ENCODE data around the gene GFOD1.
"Not testable (repeated sequence)": the region's sequence is repeated elsewhere in the genome, so short reads cannot be mapped to it uniquely, and the experiment has no call there.

The GFOD1 gene

GRCh38 chr6:13450628-13451027 lies 36.8 kb downstream of the GFOD1 start:
- Histone ChIP-seq H3K4me2 (no peak overlapping the region), H3K4me1 (peaks cover 31 to 54% (median 49%) of the 10 kb centered on the region in 10 experiments), H3K9ac (no peak overlapping the region), H4K20me1 (peaks cover 0 to 30% (median 7%) of the 10 kb centered on the region in 11 experiments; a peak in 7 of 22 replicates), H3K4me3 (no peak overlapping the region), H3K27ac (no peak overlapping the region), H3K9me3 (replicated peaks in 1 of 11) (peaks cover 0 to 25% (median 15%) of the 10 kb centered on the region in 11 experiments; a peak in 9 of 22 replicates), H3K27me3 (no peaks in the 10 kb centered on the region), H3K36me3 (peaks cover 5 to 29% (median 18%) of the 10 kb centered on the region in 11 experiments; a peak in 16 of 22 replicates)
- no peak for TF ChIP-seq Cebpa-rat (IDR thresholded peaks at IDR 0.05)

DNA sequence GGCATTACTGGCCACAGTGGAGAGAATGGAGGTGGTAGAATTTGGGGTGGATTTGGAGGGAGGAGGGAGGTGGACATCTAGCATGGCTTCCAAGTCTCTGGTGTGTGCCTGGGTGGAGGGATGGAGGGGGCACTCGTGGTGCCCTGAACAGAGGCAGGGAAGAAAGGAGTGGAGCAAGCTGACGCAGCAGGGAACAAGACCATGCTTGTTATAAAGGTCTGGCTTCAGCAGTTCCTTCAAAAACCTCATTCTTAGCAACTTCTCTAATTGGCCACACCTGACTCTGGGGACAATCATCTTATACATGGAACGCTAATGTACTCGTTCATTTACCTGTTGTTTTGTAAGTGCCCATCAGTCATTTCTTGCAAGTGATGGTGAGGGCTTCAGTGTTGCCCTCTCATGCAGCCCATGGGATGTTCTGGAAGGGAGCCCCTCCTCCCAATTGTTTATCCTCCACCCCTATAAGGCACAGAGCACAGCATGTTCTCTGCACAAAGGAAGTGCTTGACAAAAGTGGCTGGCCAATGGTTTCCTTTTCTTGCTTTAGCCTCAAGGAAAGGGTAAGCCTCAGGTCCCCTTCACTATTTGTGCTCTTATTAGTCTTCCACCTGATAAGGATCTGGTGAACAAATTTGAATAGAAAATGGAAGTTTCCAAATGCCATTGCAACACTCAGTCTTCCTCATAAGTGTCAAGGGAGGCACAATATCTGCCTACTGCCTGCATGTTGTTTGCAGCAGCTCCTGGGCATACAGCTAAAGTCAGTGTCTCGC lies 39.3 kb downstream of the GFOD1 start:
- TF ChIP-seq Cebpa-rat (IDR thresholded peaks at IDR 0.05) = no peak
- Histone ChIP-seq H3K4me1 (peaks cover 23 to 48% (median 41%) of the 10 kb centered on the region in 10 experiments), H3K27ac (peak overlapping the region in 1 of 11 experiments; percentile 10; a peak in 1 of 22 replicates), H3K4me2 (peak overlapping the region; percentile 32 to 76 (median 63)), H3K9ac (no peak overlapping the region), H3K27me3 (no peaks in the 10 kb centered on the region), H4K20me1 (peaks cover 0 to 21% (median 0%) of the 10 kb centered on the region in 11 experiments; a peak in 6 of 22 replicates), H3K36me3 (peaks cover 5 to 29% (median 18%) of the 10 kb centered on the region in 11 experiments; a peak in 16 of 22 replicates), H3K9me3 (replicated peaks in 1 of 11) (peaks cover 0 to 25% (median 15%) of the 10 kb centered on the region in 11 experiments; a peak in 10 of 22 replicates), H3K4me3 (no peak overlapping the region)

GRCh38 chr6:13446381-13446780 lies 41.0 kb downstream of the GFOD1 start:
- no peak for TF ChIP-seq Cebpa-rat (IDR thresholded peaks at IDR 0.05)
- Histone ChIP-seq H3K4me2 (peak overlapping the region in 8 of 11 experiments; percentile 47 to 78 (median 68); a peak in 13 of 22 replicates), H3K27ac (no peak overlapping the region; a peak in 1 of 22 replicates), H3K9me3 (replicated peaks in 1 of 11) (peaks cover 0 to 25% (median 15%) of the 10 kb centered on the region in 11 experiments; a peak in 10 of 22 replicates), H3K4me1 (peaks cover 23 to 48% (median 41%) of the 10 kb centered on the region in 10 experiments), H3K9ac (no peak overlapping the region), H4K20me1 (peaks cover 0 to 21% (median 0%) of the 10 kb centered on the region in 11 experiments; a peak in 6 of 22 replicates), H3K4me3 (no peak overlapping the region), H3K36me3 (peaks cover 5 to 19% (median 11%) of the 10 kb centered on the region in 11 experiments; a peak in 16 of 22 replicates), H3K27me3 (no peaks in the 10 kb centered on the region)

GRCh38 chr6:13445744-13446115 lies 41.7 kb downstream of the GFOD1 start:
- no peak for TF ChIP-seq Cebpa-rat (IDR thresholded peaks at IDR 0.05)

DNA sequence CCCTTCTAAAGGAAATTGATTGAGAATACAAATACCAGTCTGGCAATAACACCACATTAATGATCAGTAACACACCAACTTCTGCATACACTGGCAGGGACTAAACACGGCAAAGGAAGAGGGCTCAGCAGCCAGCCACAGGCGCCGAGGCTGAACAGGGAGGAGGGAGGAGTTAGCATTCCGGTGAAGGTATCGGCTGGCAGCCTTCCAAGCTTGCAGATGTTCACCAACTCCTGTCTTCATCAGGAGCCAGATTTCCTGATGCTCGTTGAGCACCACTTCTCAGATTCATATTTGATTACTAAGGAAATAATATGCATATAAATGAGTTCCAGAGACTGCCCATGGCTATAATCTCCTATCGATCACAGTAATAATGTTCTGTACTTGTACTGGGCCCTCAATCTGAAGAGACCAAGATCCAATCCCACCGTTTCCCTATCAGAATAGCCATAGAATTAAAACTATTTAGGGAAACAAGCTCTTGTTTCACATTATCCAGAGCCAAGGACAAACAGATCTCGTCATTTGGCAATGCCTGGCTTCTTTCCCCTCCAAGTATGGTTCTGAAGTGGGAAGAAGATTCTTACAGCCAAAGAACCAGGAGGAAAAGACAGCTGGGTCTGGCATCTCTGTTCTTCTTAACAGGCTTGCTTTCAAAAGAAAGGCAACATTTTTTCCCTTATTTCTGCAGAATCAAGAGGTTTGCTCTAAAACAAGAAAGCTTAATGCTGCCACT lies 42.2 kb downstream of the GFOD1 start:
- Histone ChIP-seq H3K9ac (peak overlapping the region in 3 of 11 experiments; percentile 4 to 21 (median 4); a peak in 2 of 22 replicates), H3K27ac (peak overlapping the region in 2 of 11 experiments; percentile 16 to 34; a peak in 3 of 22 replicates), H3K36me3 (peaks cover 0 to 7% (median 0%) of the 10 kb centered on the region in 11 experiments; a peak in 9 of 22 replicates), H3K4me3 (no peak overlapping the region), H4K20me1 (peaks cover 0 to 21% (median 0%) of the 10 kb centered on the region in 11 experiments; a peak in 6 of 22 replicates), H3K27me3 (no peaks in the 10 kb centered on the region), H3K4me2 (peak overlapping the region; percentile 47 to 78 (median 67)), H3K9me3 (replicated peaks in 1 of 11) (peaks cover 0 to 15% (median 11%) of the 10 kb centered on the region in 11 experiments; a peak in 10 of 22 replicates), H3K4me1 (peaks cover 23 to 48% (median 41%) of the 10 kb centered on the region in 10 experiments)
- no peak for TF ChIP-seq Cebpa-rat (IDR thresholded peaks at IDR 0.05)

More at GRCh38 chr6:13445744-13446115, 41.7 kb downstream of the GFOD1 start:
- H3K4me3 ChIP-seq = no peak overlapping the region
- H3K36me3 ChIP-seq = peaks cover 0 to 13% (median 4%) of the 10 kb centered on the region in 11 experiments; a peak in 11 of 22 replicates
- peaks cover 0 to 21% (median 0%) of the 10 kb centered on the region in 11 experiments; a peak in 6 of 22 replicates for H4K20me1 ChIP-seq
- H3K27ac ChIP-seq = peak overlapping the region in 1 of 11 experiments; percentile 34; a peak in 2 of 22 replicates
- H3K9me3 ChIP-seq (replicated peaks in 1 of 11) = peaks cover 0 to 19% (median 15%) of the 10 kb centered on the region in 11 experiments; a peak in 10 of 22 replicates
- H3K4me1 ChIP-seq = peaks cover 23 to 48% (median 41%) of the 10 kb centered on the region in 10 experiments
- H3K4me2 ChIP-seq = peak overlapping the region in 9 of 11 experiments; percentile 47 to 78 (median 67); a peak in 17 of 22 replicates
- H3K27me3 ChIP-seq = no peaks in the 10 kb centered on the region
- H3K9ac ChIP-seq = 0 out of 22 replicates have a peak overlapping the region, but pooled peaks of 2 of the 11 experiments have one; percentile 4

DNA sequence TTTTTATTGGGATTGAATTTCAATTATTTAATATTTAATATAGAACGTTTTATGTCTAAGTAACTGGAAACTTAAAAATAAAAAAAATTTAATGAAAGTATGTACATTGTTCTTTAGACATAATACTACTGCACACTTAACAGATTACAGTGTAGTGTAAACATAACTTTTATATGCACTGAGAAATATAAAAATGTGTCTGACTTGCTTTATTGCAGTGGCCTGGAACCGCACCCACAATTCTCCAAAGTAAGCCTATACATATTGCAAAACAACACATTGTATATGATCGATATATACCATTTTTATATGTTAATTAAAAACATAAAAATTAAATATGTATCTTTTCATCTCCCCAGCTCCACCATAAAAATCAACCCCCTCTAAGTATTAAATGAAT lies 42.8 kb downstream of the GFOD1 start:
- Histone ChIP-seq H3K36me3 (peaks cover 0 to 6% (median 0%) of the 10 kb centered on the region in 11 experiments; a peak in 1 of 22 replicates), H3K4me3 (no peak overlapping the region), H4K20me1 (peaks cover 0 to 21% (median 0%) of the 10 kb centered on the region in 11 experiments; a peak in 6 of 22 replicates), H3K27me3 (no peaks in the 10 kb centered on the region), H3K27ac (no peak overlapping the region), H3K4me1 (peaks cover 23 to 48% (median 41%) of the 10 kb centered on the region in 10 experiments), H3K4me2 (peak overlapping the region; percentile 47 to 78 (median 67); a peak in 21 of 22 replicates), H3K9me3 (replicated peaks in 1 of 11) (peaks cover 0 to 9% (median 5%) of the 10 kb centered on the region in 11 experiments; a peak in 9 of 22 replicates), H3K9ac (peak overlapping the region in 1 of 11 experiments; percentile 21; a peak in 1 of 22 replicates)
- no peak for TF ChIP-seq Cebpa-rat (IDR thresholded peaks at IDR 0.05)

DNA sequence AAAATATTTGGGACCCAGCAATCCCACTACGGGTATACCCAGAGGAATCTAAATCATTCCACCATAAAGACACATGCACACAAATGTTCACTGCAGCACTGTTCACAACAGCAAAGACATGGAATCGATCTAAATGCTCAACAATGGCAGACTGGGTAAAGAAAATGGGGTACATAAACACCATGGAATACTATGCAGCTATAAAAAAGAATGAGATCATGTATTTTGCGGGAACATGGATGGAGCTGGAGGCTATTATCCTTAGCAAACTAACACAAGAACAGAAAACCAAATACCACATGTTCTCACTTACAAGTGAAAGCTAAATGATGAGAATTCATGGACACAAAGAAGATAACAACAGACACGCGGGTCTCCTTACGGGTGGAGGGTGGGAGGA lies 43.4 kb downstream of the GFOD1 start:
- not testable (repeated sequence) for H3K27ac ChIP-seq; H3K4me2 ChIP-seq; H3K9ac ChIP-seq; H3K36me3 ChIP-seq; H3K4me3 ChIP-seq; H3K27me3 ChIP-seq; H3K9me3 ChIP-seq (replicated peaks in 1 of 11)
- Histone ChIP-seq H3K4me1 (peaks cover 23 to 47% (median 38%) of the 10 kb centered on the region in 10 experiments), H4K20me1 (peaks cover 0 to 21% (median 0%) of the 10 kb centered on the region in 11 experiments; a peak in 6 of 22 replicates)

DNA sequence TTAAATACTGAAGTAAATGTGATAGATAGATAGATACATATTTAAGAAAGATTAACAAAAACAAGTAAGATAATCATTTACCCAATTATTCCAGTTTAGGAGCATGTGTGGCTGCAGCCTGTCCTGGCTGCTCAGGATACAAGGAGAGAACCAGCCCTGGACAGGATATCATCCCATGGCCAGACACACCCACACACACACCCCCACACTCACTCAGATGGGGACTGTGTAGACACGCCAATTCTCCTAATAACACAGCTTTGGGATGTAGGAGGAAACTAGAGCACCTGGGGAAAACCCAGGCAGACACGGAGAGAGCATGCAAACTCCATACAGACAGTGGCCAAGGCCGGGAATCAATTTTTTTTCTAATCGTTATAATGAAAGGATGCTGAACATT lies 45.6 kb downstream of the GFOD1 start:
- Histone ChIP-seq H3K4me1 (peaks cover 10 to 25% (median 21%) of the 10 kb centered on the region in 10 experiments; a peak in 19 of 20 replicates), H3K9ac (no peak overlapping the region), H3K36me3 (peaks cover 0 to 6% (median 0%) of the 10 kb centered on the region in 11 experiments; a peak in 1 of 22 replicates), H3K27ac (no peak overlapping the region), H4K20me1 (peaks cover 0 to 21% (median 0%) of the 10 kb centered on the region in 11 experiments; a peak in 5 of 22 replicates), H3K4me2 (no peak overlapping the region), H3K9me3 (replicated peaks in 1 of 11) (peaks cover 0 to 4% (median 0%) of the 10 kb centered on the region in 11 experiments; a peak in 2 of 22 replicates), H3K27me3 (no peaks in the 10 kb centered on the region), H3K4me3 (no peak overlapping the region)
- no peak for TF ChIP-seq Cebpa-rat (IDR thresholded peaks at IDR 0.05)
